K562 (cell line): Measurements from ENCODE around the gene PLEKHA7. TPM values are rescaled to one million over a fixed set of nuclear protein-coding genes. Genes with fewer than 3 reads are reported as not detected.
"Not testable (repeated sequence)": the region's sequence is repeated elsewhere in the genome, so short reads cannot be mapped to it uniquely, and the experiment has no call there.

Experiments used
- ATAC-seq: fragments of 200-7000 bp; cut with Tn5 transposase; 3 replicates; pipeline ENCODE4 v1.9.1; 2020; ENCODE audit warnings: moderate library complexity
- BruUV-seq: library from RNA; stranded (reverse); fragments of 400-500 nt; replicated peaks from 2 replicates; lab custom pipeline; 2021; lab: Mats Ljungman, UMichigan
- CTCF ChIA-PET: fragments of 300-600 bp; formaldehyde crosslinking; extraction: SDS; loops from one replicate; lab custom pipeline; 2021; ENCODE audit warnings: low intra/inter-chr PET ratio; lab: Yijun Ruan, JAX
- POLR2A ChIA-PET: fragments of 300-600, 350-650 bp; sonication (Branson Sonifier 250); formaldehyde crosslinking; extraction: SDS; loops from one replicate; lab custom pipeline; 2021; ENCODE audit warnings: antibody characterized with exemption, inconsistent platforms; lab: Yijun Ruan, JAX
- DNase-seq, 4 experiments: peaks; one replicate each; pipeline versions ENCODE4 v3.0.0 to v3.0.0-alpha.2; 2011 to 2018; ENCODE audit warnings: low spot score in 3 of 4, mixed read lengths in 3 of 4; ENCODE audit errors: extremely low read depth in 1 of 4
- FAIRE-seq: peaks from 2 replicates; lab custom pipeline; 2011; peaks lifted over from hg19 to GRCh38; lab: Jason Lieb, UNC
- H2AFZ ChIP-seq: 2 replicates; pipeline ENCODE4 v1.6.0; 2011; ENCODE audit warnings: low read depth, low read length, control low read depth, inconsistent platforms
- H3K27ac ChIP-seq: fragments of 200-600 bp; 3 replicates; pipeline ENCODE4 v1.8.0; 2011; ENCODE audit warnings: low read depth, mild to moderate bottlenecking, control low read depth, inconsistent platforms, low read length, moderate library complexity, mixed read lengths; ENCODE audit errors: extremely low read depth
- H3K27me3 ChIP-seq, 2 experiments: fragments of 300-600 bp in 1 of 2; 2 replicates in 1 of 2; 3 replicates in 1 of 2; pipeline versions ENCODE4 v1.6.0 to v1.8.0; 2011; ENCODE audit warnings: inconsistent platforms in 2 of 2, low read length in 2 of 2, mild to moderate bottlenecking in 1 of 2, mixed read lengths in 1 of 2, moderate library complexity in 1 of 2; ENCODE audit not compliant: control insufficient read depth in 2 of 2, insufficient read depth in 2 of 2
- H3K36me3 ChIP-seq: fragments of 300-600 bp; 3 replicates; pipeline ENCODE4 v1.8.0; 2011; ENCODE audit warnings: mild to moderate bottlenecking, low read length, inconsistent platforms; ENCODE audit not compliant: control insufficient read depth, insufficient read depth
- H3K4me1 ChIP-seq, 2 experiments: fragments of 200-600 bp in 1 of 2; replicated peaks in 1 of 2; 2 replicates in 1 of 2; 3 replicates in 1 of 2; pipeline versions ENCODE4 v1.5.1 to v1.8.0; 2011; ENCODE audit warnings: inconsistent platforms in 2 of 2, low read length in 2 of 2, mild to moderate bottlenecking in 1 of 2, mixed read lengths in 1 of 2, moderate library complexity in 1 of 2; ENCODE audit not compliant: control insufficient read depth in 2 of 2, insufficient read depth in 2 of 2
- H3K4me2 ChIP-seq: 2 replicates; pipeline ENCODE4 v1.6.1; 2011; ENCODE audit warnings: low read length, control low read depth, inconsistent platforms, mixed read lengths; ENCODE audit not compliant: insufficient read depth
- H3K4me3 ChIP-seq: fragments of 200-600 bp; sonication (generic), shearing (Covaris generic); 2 replicates; pipeline ENCODE4 v1.5.1; 2016; ENCODE audit warnings: control low read depth, inconsistent platforms
- H3K79me2 ChIP-seq: fragments of 200-600 bp; 3 replicates; pipeline ENCODE4 v1.8.0; 2011; ENCODE audit warnings: low read length, inconsistent platforms; ENCODE audit not compliant: control insufficient read depth, insufficient read depth
- H3K9ac ChIP-seq, 2 experiments: 2 replicates each; pipeline versions ENCODE4 v1.6.0 to v1.6.1; 2011; ENCODE audit warnings: low read depth in 2 of 2, low read length in 2 of 2, control low read depth in 1 of 2, inconsistent platforms in 1 of 2, mild to moderate bottlenecking in 1 of 2, mixed read lengths in 1 of 2; ENCODE audit not compliant: insufficient read depth in 1 of 2
- H3K9me1 ChIP-seq: one replicate; pipeline ENCODE4 v1.6.0; 2011; ENCODE audit warnings: inconsistent platforms, mild to moderate bottlenecking, low read length, moderate library complexity; ENCODE audit not compliant: control insufficient read depth, insufficient read depth
- H3K9me3 ChIP-seq: replicated peaks from 2 replicates; pipeline ENCODE4 v1.5.1; 2011; ENCODE audit warnings: low read depth, low read length, inconsistent platforms; ENCODE audit not compliant: control insufficient read depth, insufficient read depth
- H4K20me1 ChIP-seq: replicated peaks from 2 replicates; pipeline ENCODE4 v1.6.1; 2011; ENCODE audit warnings: low read length, inconsistent platforms, mixed read lengths; ENCODE audit not compliant: control insufficient read depth, insufficient read depth
- RAD51 ChIP-seq: fragments of 450-650 bp; IDR thresholded peaks from 2 replicates; pipeline ENCODE4 v1.7.1; 2016; ENCODE audit warnings: low read depth, mild to moderate bottlenecking, borderline replicate concordance
- RCOR1 ChIP-seq, 2 experiments: IDR thresholded peaks; 2 replicates each; pipeline ENCODE4 v1.6.1; 2012; ENCODE audit warnings: low read depth in 2 of 2, low read length in 2 of 2, borderline replicate concordance in 1 of 2, improper control_type of control experiment in 1 of 2
- SIN3A ChIP-seq, 2 experiments: fragments of 150-350 bp in 1 of 2; IDR thresholded peaks; 2 replicates each; pipeline ENCODE4 v1.6.1; 2011 to 2016; ENCODE audit warnings: borderline replicate concordance in 2 of 2, low read depth in 2 of 2, low read length in 2 of 2, mild to moderate bottlenecking in 2 of 2, moderate library complexity in 2 of 2; ENCODE audit not compliant: control insufficient read depth in 1 of 2
- SRSF3 ChIP-seq: fragments of 200-400 bp; formaldehyde crosslinking; IDR thresholded peaks from 2 replicates; pipeline ENCODE4 v1.6.1; 2016; ENCODE audit warnings: mild to moderate bottlenecking, low read length, moderate library complexity; ENCODE audit not compliant: insufficient read depth
- ZFP36 ChIP-seq: fragments of 150-350 bp; IDR thresholded peaks from 2 replicates; pipeline ENCODE4 v1.6.1; 2018; ENCODE audit warnings: low read length, low read depth; ENCODE audit not compliant: partially characterized antibody
- WGBS: fragments of 100-300 bp; shearing (Covaris generic); methylation state at CpG from one replicate; pipeline ENCODE4 v1.1.6; 2016; ENCODE audit warnings: low coverage, mixed read lengths; ENCODE audit not compliant: insufficient coverage; ENCODE audit errors: missing lambda C conversion rate; 5-methylcytosine and 5-hydroxymethylcytosine counted together
- in situ Hi-C: fragments of 300-500 bp; cut with MboI; formaldehyde crosslinking; loops from 4 replicates; pipeline ENCODE4 v1.15.0; 2018; ENCODE audit warnings: inconsistent platforms, mixed read lengths
- intact Hi-C: fragments of 100-400 bp; cut with micrococcal nuclease; formaldehyde crosslinking; loops from 2 replicates; pipeline ENCODE4 v1.14.2; 2022
- polyA plus RNA-seq, 8 experiments: library from polyadenylated mRNA; depleted of rRNA in 4 of 8; stranded (reverse) in 5 of 8; unstranded in 3 of 8; fragments of >200 nt; fragmentation: Nextera tagmentation in 2 of 8; fragmentation: Illumina TruSeq in 1 of 8; extraction: Ambion mirVana in 2 of 8; extraction: Trizol in 1 of 8; gene quantifications; 2 replicates each; pipeline versions ENCODE4 v1.2.1 to v1.2.3, GENCODE V29; 2011 to 2014; ENCODE audit warnings: inconsistent platforms in 1 of 8, missing spikeins in 1 of 8
- total RNA-seq, 7 experiments: library from RNA; depleted of rRNA in 6 of 7; stranded (reverse); fragments of >200 nt in 6 of 7; fragmentation: Illumina TruSeq in 2 of 7; extraction: Trizol in 2 of 7; gene quantifications; 2 replicates each; pipeline versions ENCODE4 v1.2.1 to v1.2.3, GENCODE V29; 2011 to 2021; ENCODE audit warnings: low replicate concordance in 1 of 7
- TF ChIP-seq, protein P1 (sequence below): fragments of 250-450 bp; sonication (Bioruptor Pico); IDR thresholded peaks from 2 replicates; pipeline ENCODE4 v1.8.0; 2021; ENCODE audit warnings: mild to moderate bottlenecking, moderate library complexity
- TF ChIP-seq, protein P2 (sequence below): sonication (generic); formaldehyde crosslinking; IDR thresholded peaks from 2 replicates; pipeline ENCODE4 v1.8.0; 2022; ENCODE audit warnings: missing genetic modification reagents, mild to moderate bottlenecking, moderate library complexity, borderline replicate concordance

PLEKHA7 gene
- total and polyA plus RNA-seq, 9 of the 15 experiments (the other 6 are each of a cell fraction or from before 2014, with no cell fraction given): 0.06 to 0.77 (median 0.20) TPM; not detected in 1

DNA sequence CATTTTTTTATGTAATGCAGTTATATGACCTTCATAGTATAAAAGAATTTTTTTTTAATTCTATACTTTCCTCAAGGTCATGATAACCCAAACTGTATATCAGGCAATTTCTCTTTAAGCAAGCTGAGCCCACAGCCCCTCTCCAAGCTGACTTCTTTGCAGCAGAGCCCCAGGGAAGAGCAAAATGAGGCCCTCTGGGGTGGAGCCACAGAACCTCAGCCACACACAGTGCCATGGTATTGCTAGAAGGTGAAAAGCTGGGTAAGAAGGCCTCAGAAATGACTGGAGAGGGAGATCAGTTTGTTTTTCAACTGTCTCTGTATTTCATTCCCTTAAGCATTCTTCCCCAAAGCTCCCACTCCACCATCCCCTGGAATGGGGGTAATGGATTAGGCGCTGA, 108.8 kb downstream of the PLEKHA7 start:
- Histone ChIP-seq H3K4me2 (no peak overlapping the region), H3K27ac (no peak overlapping the region), H3K79me2 (no peaks in the 10 kb centered on the region), H3K9ac (no peak overlapping the region), H2AFZ (no peak overlapping the region), H4K20me1 (no peaks in the 10 kb centered on the region), H3K4me1 (no peaks in the 10 kb centered on the region), H3K27me3 (peaks cover 7 to 12% of the 10 kb centered on the region in 2 experiments; a peak in 3 of 5 replicates), H3K9me3 (no peaks in the 10 kb centered on the region), H3K9me1 (no peaks in the 10 kb centered on the region), H3K4me3 (no peak overlapping the region), H3K36me3 (no peaks in the 10 kb centered on the region)
- ChIA-PET CTCF (no interaction called here), POLR2A (interaction anchor here (0.6 to 0.7 kb wide), 2 partner anchors 16 to 188 kb away, joined by 3 read pairs; no protein-coding TSS in a partner anchor)
- intact Hi-C loops (no loop called here), in situ Hi-C loops (no loop called here)
- BruUV-seq: no TSS peak
- WGBS: 0% methylated on average over 1 of the region's 1 CpG
- TF ChIP-seq SIN3A (IDR thresholded peaks at IDR 0.05; ENCODE audit: borderline replicate concordance in 2 of 2, control insufficient read depth in 1 of 2, low read depth in 2 of 2, low read length in 2 of 2) (no peak), SRSF3 (no peak), ZFP36 (no peak), RAD51 (no peak), RCOR1 (IDR thresholded peaks at IDR 0.05; ENCODE audit: borderline replicate concordance in 1 of 2, low read depth in 2 of 2, low read length in 2 of 2) (no peak)
- TF ChIP-seq, protein P1, sequence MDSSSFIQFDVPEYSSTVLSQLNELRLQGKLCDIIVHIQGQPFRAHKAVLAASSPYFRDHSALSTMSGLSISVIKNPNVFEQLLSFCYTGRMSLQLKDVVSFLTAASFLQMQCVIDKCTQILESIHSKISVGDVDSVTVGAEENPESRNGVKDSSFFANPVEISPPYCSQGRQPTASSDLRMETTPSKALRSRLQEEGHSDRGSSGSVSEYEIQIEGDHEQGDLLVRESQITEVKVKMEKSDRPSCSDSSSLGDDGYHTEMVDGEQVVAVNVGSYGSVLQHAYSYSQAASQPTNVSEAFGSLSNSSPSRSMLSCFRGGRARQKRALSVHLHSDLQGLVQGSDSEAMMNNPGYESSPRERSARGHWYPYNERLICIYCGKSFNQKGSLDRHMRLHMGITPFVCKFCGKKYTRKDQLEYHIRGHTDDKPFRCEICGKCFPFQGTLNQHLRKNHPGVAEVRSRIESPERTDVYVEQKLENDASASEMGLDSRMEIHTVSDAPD: no peak
- TF ChIP-seq, protein P2, sequence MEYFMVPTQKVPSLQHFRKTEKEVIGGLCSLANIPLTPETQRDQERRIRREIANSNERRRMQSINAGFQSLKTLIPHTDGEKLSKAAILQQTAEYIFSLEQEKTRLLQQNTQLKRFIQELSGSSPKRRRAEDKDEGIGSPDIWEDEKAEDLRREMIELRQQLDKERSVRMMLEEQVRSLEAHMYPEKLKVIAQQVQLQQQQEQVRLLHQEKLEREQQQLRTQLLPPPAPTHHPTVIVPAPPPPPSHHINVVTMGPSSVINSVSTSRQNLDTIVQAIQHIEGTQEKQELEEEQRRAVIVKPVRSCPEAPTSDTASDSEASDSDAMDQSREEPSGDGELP (CRISPR knock-in tag): no peak
- no peak for FAIRE-seq
- no peak for ATAC-seq
- no peak for DNase-seq

DNA sequence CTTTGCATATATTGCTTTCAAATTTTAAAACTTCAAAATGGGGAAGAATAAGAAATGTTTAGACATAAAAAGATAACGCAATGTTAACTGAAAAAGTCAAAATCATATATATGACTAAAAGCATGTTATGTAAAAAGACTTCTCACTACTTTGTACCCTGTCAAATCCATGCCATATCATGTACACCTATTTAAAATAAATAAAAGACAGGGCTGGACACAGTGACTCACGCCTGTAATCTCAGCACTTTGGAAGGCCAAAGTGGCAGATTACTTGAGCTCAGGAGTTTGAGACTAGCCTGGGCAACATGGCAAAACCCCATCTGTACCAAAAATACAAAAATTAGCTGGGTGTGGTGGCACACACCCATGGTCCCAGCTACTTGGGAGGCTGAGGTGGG, 109.5 kb downstream of the PLEKHA7 start:
- DNase-seq, H4K20me1 ChIP-seq, H3K79me2 ChIP-seq, FAIRE-seq, ATAC-seq, H3K9ac ChIP-seq, BruUV-seq, H3K27ac ChIP-seq, H3K36me3 ChIP-seq, H2AFZ ChIP-seq, intact Hi-C loops, H3K4me2 ChIP-seq, in situ Hi-C loops, H3K9me3 ChIP-seq, H3K9me1 ChIP-seq, CTCF ChIA-PET, H3K4me3 ChIP-seq, POLR2A ChIA-PET, H3K4me1 ChIP-seq: not testable (repeated sequence)
- WGBS: 2% methylated on average over 2 of the region's 2 CpGs
- H3K27me3 ChIP-seq: peaks cover 9 to 15% of the 10 kb centered on the region in 2 experiments; a peak in 3 of 5 replicates
